ENCODE data around the gene SMURF1.

Gene SMURF1

DNA sequence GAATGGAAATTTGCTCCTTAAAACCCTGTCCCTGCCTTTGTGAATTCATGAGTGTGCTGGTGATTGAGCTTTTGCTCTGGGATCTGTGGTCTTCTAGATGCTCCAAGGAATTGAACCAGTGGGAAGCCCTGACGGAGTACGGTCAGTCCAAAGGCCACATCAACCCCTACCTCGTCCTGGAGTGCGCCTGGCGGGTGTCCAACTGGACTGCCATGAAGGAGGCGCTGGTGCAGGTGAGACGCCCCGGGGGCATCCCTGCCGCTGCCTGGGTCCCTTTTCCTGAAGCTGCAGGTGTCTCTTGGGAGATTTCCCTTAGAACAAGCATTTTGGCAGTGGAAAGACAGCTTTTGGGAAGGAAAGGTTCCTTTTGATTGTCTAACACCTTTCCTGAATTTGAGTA lies 165.2 kb downstream of the SMURF1 start:
- peaks cover 85% of the 10 kb centered on the region for H3K36me3 ChIP-seq (replicated peaks)
- in situ Hi-C loops (cut with HindIII; ENCODE audit: low pct_ligation_motif_present, low sequenced_read_pairs): no loop called here

More for the DNA sequence above, 165.2 kb downstream of the SMURF1 start:
- DNase-seq: no peak
- no peak overlapping the region for H3K27ac ChIP-seq
- TF ChIP-seq, protein P1, sequence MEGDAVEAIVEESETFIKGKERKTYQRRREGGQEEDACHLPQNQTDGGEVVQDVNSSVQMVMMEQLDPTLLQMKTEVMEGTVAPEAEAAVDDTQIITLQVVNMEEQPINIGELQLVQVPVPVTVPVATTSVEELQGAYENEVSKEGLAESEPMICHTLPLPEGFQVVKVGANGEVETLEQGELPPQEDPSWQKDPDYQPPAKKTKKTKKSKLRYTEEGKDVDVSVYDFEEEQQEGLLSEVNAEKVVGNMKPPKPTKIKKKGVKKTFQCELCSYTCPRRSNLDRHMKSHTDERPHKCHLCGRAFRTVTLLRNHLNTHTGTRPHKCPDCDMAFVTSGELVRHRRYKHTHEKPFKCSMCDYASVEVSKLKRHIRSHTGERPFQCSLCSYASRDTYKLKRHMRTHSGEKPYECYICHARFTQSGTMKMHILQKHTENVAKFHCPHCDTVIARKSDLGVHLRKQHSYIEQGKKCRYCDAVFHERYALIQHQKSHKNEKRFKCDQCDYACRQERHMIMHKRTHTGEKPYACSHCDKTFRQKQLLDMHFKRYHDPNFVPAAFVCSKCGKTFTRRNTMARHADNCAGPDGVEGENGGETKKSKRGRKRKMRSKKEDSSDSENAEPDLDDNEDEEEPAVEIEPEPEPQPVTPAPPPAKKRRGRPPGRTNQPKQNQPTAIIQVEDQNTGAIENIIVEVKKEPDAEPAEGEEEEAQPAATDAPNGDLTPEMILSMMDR (IDR thresholded peaks at IDR 0.05; ENCODE audit: low read depth, low read length, missing control alignments): no peak
- H3K4me3 ChIP-seq (ENCODE audit: low read depth, low read length): no peak overlapping the region
- H3K27me3 ChIP-seq (replicated peaks): no peaks in the 10 kb centered on the region

Data from brain microvascular endothelial cell (primary cell).